Gastrocnemius medialis (tissue), 4 donors: Measurements from ENCODE around the gene UMODL1. TPM values are rescaled to one million over a fixed set of nuclear protein-coding genes. Genes with fewer than 3 reads are reported as not detected.

Source experiments
- ATAC-seq, 2 donors: fragments of 150-250 bp; one replicate each; pipeline ENCODE4 v1.9.1; 2016
- DNase-seq, 2 donors: peaks; one replicate each; pipeline ENCODE4 v3.0.0-alpha.2; 2019
- H3K27ac ChIP-seq, 4 donors: fragments of 200-600 bp; sonication (generic); 1 replicate in 1 of 4; 2 replicates in 3 of 4; pipeline ENCODE4 v1.5.1; 2016 to 2018; ENCODE audit warnings: mild to moderate bottlenecking in 2 of 4, moderate library complexity in 1 of 4
- H3K27me3 ChIP-seq, 3 donors: fragments of 200-600 bp; sonication (generic) in 2 of 3; 1 replicate in 1 of 3; 2 replicates in 2 of 3; pipeline versions ENCODE4 v1.5.1 to v1.6.0; 2016 to 2019; ENCODE audit warnings: mild to moderate bottlenecking in 1 of 3, moderate library complexity in 1 of 3
- H3K36me3 ChIP-seq, 2 donors: fragments of 200-600 bp; sonication (generic) in 1 of 2; one replicate each; pipeline ENCODE4 v1.5.1; 2017 to 2018
- H3K4me1 ChIP-seq, 2 donors: fragments of 200-600 bp; sonication (generic) in 1 of 2; one replicate each; pipeline ENCODE4 v1.5.1; 2016 to 2017; ENCODE audit warnings: mild to moderate bottlenecking in 2 of 2
- H3K4me3 ChIP-seq, 4 donors: fragments of 200-600 bp; sonication (generic) in 3 of 4; 1 replicate in 1 of 4; 2 replicates in 3 of 4; pipeline ENCODE4 v1.5.1; 2016 to 2019; ENCODE audit warnings: mild to moderate bottlenecking in 2 of 4
- H3K9me3 ChIP-seq, 3 donors: fragments of 200-600 bp; sonication (generic) in 2 of 3; 1 replicate in 1 of 3; 2 replicates in 2 of 3; pipeline ENCODE4 v1.5.1; 2016 to 2019
- POLR2A ChIP-seq, 2 donors: fragments of 450-650 bp; IDR thresholded peaks; one replicate each; pipeline ENCODE4 v1.6.1; 2017; ENCODE audit warnings: antibody characterized with exemption in 2 of 2, mild to moderate bottlenecking in 2 of 2, moderate library complexity in 2 of 2
- in situ Hi-C, 4 donors: fragments of 200-750 bp; cut with MboI; loops; one replicate each; pipeline versions ENCODE4 v1.15.0 to v1.8.0; 2017; ENCODE audit warnings: low sequenced_read_pairs in 4 of 4
- intact Hi-C: fragments of 100-400 bp; cut with DNase I; formaldehyde crosslinking; loops from one replicate; pipeline ENCODE4 v1.15.1; 2023; ENCODE audit warnings: low total_unique reads
- total RNA-seq, 4 donors: library from RNA; depleted of rRNA; stranded (reverse); fragments of >200 nt; gene quantifications; one replicate each; pipeline versions ENCODE4 v1.1.0 to v1.2.3, GENCODE V29; 2016
- TF ChIP-seq, protein P1 (sequence below), 5 experiments: fragments of 450-650 bp in 3 of 5; fragments of 200-600 bp in 2 of 5; sonication (generic) in 2 of 5; IDR thresholded peaks in 4 of 5; conservative IDR thresholded peaks in 1 of 5; 1 replicate in 4 of 5; 2 replicates in 1 of 5; pipeline ENCODE4 v1.5.1; 2016 to 2019; ENCODE audit warnings: antibody characterized with exemption in 5 of 5, mild to moderate bottlenecking in 3 of 5, moderate library complexity in 3 of 5

Gene UMODL1
- total RNA-seq, 4 donors from 2014 or later = 0.13 TPM; not detected in 3

DNA sequence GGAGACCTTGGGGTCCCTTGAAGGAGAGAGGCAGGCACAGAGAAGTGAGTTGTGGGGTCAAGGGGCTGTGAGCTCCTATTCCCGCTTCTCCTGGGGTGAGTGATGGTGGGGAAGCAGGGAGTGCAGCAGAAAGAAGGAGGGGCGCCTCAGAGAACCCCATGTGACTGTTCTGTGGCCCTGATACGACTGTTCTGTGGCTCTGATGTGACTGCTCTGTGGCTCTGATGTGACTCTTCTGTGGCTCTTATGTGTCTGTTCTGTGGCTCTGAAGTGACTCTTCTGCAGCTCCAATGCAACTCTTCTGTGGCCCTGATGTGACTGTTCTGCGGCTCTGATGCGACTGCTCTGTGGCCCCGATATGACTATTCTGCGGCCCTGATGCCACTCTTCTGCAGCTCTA lies 29.9 kb upstream of the UMODL1 start:
- no peak for DNase-seq
- peaks cover 0 to 8% of the 10 kb centered on the region in 2 donors for H3K4me1 ChIP-seq
- in situ Hi-C loops = no loop called here
- no peaks in the 10 kb centered on the region for H3K9me3 ChIP-seq
- no peaks in the 10 kb centered on the region for H3K27me3 ChIP-seq
- H3K27ac ChIP-seq = no peak overlapping the region
- intact Hi-C loops = no loop called here
- no peak for ATAC-seq
- H3K36me3 ChIP-seq = no peaks in the 10 kb centered on the region
- no peak for TF ChIP-seq POLR2A (IDR thresholded peaks at IDR 0.05)
- TF ChIP-seq, protein P1, sequence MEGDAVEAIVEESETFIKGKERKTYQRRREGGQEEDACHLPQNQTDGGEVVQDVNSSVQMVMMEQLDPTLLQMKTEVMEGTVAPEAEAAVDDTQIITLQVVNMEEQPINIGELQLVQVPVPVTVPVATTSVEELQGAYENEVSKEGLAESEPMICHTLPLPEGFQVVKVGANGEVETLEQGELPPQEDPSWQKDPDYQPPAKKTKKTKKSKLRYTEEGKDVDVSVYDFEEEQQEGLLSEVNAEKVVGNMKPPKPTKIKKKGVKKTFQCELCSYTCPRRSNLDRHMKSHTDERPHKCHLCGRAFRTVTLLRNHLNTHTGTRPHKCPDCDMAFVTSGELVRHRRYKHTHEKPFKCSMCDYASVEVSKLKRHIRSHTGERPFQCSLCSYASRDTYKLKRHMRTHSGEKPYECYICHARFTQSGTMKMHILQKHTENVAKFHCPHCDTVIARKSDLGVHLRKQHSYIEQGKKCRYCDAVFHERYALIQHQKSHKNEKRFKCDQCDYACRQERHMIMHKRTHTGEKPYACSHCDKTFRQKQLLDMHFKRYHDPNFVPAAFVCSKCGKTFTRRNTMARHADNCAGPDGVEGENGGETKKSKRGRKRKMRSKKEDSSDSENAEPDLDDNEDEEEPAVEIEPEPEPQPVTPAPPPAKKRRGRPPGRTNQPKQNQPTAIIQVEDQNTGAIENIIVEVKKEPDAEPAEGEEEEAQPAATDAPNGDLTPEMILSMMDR (IDR thresholded peaks at IDR 0.05 in 4 of 5, conservative IDR thresholded peaks at IDR 0.05 in 1 of 5) = no peak
- no peak overlapping the region for H3K4me3 ChIP-seq

DNA sequence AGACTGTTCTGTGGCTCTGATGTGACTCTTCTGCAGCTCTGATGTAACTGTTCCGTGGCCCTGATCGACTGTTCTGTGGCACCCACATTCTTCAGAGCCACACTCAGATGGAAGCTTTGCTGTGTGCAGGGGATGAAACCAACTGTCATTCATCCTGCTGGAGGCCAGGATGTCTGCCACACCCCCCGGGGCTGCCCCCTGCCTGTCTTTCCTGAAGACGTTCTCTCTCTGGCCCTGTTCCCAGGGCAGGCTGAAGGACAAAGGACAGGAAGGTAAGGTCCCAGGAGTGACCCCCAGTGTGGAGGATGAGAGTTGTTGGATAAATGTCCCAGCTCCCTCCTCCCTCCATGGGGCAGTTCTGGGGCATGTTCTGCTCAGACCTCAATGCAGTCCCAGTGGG lies 29.4 kb upstream of the UMODL1 start:
- intact Hi-C loops = no loop called here
- H3K36me3 ChIP-seq = no peaks in the 10 kb centered on the region

DNA sequence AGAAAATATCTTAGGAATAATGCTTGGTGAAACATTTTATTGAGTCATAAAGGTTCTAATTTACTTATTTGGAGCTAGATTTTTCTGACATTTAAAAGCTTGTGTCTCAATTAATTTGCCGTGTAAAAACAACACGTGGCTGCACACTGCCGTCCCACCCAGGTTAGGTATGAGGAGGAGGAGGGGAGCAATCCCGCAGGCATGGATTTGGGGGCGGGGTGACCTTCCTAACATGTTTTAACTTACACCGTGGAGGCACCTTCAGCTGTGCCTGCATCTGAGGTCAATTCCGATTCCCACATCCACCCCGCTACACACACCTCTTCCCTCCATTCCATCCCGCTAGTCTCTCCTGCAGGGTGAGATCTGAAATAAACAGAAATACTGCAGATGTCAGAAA lies 28.5 kb upstream of the UMODL1 start:
- DNase-seq (no peak), ATAC-seq (no peak)
- Histone ChIP-seq H3K9me3 (no peaks in the 10 kb centered on the region), H3K4me3 (no peak overlapping the region), H3K27me3 (no peaks in the 10 kb centered on the region), H3K36me3 (no peaks in the 10 kb centered on the region), H3K27ac (no peak overlapping the region), H3K4me1 (peaks cover 0 to 11% of the 10 kb centered on the region in 2 donors)
- in situ Hi-C loops = no loop called here
- TF ChIP-seq, protein P1 (IDR thresholded peaks at IDR 0.05 in 4 of 5, conservative IDR thresholded peaks at IDR 0.05 in 1 of 5) = no peak
- TF ChIP-seq POLR2A (IDR thresholded peaks at IDR 0.05) = no peak
- intact Hi-C loops = no loop called here

More for the DNA sequence above, 29.4 kb upstream of the UMODL1 start:
- no peak for ATAC-seq
- Histone ChIP-seq H3K27ac (no peak overlapping the region), H3K27me3 (no peaks in the 10 kb centered on the region), H3K4me1 (peaks cover 0 to 8% of the 10 kb centered on the region in 2 donors), H3K9me3 (no peaks in the 10 kb centered on the region), H3K4me3 (no peak overlapping the region)
- no peak for TF ChIP-seq POLR2A (IDR thresholded peaks at IDR 0.05)
- TF ChIP-seq, protein P1 (IDR thresholded peaks at IDR 0.05 in 4 of 5, conservative IDR thresholded peaks at IDR 0.05 in 1 of 5) = no peak
- in situ Hi-C loops = no loop called here
- no peak for DNase-seq

DNA sequence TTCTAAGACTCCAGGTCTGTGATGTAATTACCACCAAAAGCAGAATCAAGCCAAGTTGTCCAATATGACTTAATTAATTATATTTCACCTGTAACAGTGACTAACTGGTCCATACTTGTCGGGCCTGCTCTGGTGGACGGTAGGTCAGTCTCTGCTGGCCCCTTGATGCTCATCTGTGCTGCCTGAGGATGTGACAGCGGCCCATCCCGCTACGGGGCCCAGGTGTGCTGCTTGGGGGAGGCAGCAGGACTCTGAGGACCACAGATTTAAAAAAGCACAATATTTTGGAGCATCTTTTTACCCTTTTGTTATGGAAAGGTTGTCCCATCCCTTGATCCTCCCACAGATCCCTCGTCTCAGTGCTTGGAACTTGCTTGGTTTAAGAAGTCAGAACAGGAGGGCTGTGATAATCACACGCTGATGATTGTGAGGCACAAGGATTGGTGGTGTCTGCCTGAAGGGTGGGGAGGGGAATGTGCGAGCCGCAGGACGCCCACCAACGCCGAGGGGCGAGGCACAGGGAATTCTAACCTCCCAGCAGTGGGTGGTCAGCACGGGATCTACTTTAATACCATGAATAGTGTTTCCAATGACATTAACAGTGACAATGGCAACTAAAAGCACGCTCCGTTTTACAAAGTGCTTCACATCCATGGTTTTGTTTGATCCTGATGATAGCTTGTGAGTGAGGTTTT lies 27.8 kb upstream of the UMODL1 start:
- no peaks in the 10 kb centered on the region for H3K36me3 ChIP-seq
- no peak overlapping the region for H3K4me3 ChIP-seq
- no peak for ATAC-seq
- in situ Hi-C loops = no loop called here
- no peaks in the 10 kb centered on the region for H3K9me3 ChIP-seq
- no peak for DNase-seq
- intact Hi-C loops = no loop called here
- no peak overlapping the region for H3K27ac ChIP-seq
- H3K4me1 ChIP-seq = peaks cover 4 to 18% of the 10 kb centered on the region in 2 donors
- no peaks in the 10 kb centered on the region for H3K27me3 ChIP-seq
- TF ChIP-seq, protein P1 (IDR thresholded peaks at IDR 0.05 in 4 of 5, conservative IDR thresholded peaks at IDR 0.05 in 1 of 5) = no peak
- no peak for TF ChIP-seq POLR2A (IDR thresholded peaks at IDR 0.05)

DNA sequence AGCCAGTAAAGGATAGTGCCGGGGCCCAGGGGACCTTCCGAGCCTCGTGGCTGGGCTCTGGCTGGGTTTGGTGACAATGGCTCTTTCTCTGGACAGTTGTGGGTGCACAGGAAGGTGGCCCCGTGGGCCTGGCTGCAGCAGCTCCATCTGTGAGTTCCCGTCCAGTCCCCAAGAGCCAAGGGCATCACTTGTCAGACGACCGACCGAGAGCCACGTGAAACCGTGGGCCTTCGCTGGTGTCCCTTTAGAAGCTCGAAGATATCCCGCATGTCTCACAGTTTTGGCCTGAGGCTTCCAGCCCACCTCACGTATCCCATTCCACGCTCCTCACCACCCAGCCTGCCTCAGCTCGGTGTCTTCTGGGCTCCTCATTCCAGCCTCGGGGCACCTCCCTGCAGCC lies 27.2 kb upstream of the UMODL1 start:
- DNase-seq (no peak), ATAC-seq (no peak)
- Histone ChIP-seq H3K27me3 (no peaks in the 10 kb centered on the region), H3K27ac (no peak overlapping the region), H3K4me3 (no peak overlapping the region), H3K4me1 (peaks cover 5 to 16% of the 10 kb centered on the region in 2 donors), H3K9me3 (no peaks in the 10 kb centered on the region), H3K36me3 (no peaks in the 10 kb centered on the region)
- no peak for TF ChIP-seq POLR2A (IDR thresholded peaks at IDR 0.05)
- TF ChIP-seq, protein P1 (IDR thresholded peaks at IDR 0.05 in 4 of 5, conservative IDR thresholded peaks at IDR 0.05 in 1 of 5) = no peak
- in situ Hi-C loops = no loop called here
- intact Hi-C loops = no loop called here
